Fibroblast of villous mesenchyme (primary cell): ENCODE results near the gene NEK4. TPM values are rescaled to one million over a fixed set of nuclear protein-coding genes. Genes with fewer than 3 reads are reported as not detected.
A peak's percentile ranks its signal among the peaks of the same experiment; 100 is the strongest.
"Not testable (repeated sequence)": the region's sequence is repeated elsewhere in the genome, so short reads cannot be mapped to it uniquely, and the experiment has no call there.

ENCODE experiments used
- DNase-seq: peaks from one replicate; pipeline ENCODE4 v3.0.0-alpha.2; 2010; ENCODE audit warnings: low read depth
- H3K4me3 ChIP-seq: 2 replicates; pipeline ENCODE4 v1.5.1; 2011; ENCODE audit warnings: low read depth, mild to moderate bottlenecking, low read length
- total RNA-seq: library from RNA; depleted of rRNA; stranded (reverse); fragments of >200 nt; gene quantifications from 2 replicates; pipeline ENCODE4 v1.2.3, GENCODE V29; 2012
- TF ChIP-seq, protein P1 (sequence below): IDR thresholded peaks from 2 replicates; pipeline ENCODE4 v1.5.1; 2012; ENCODE audit warnings: low read depth, mild to moderate bottlenecking, low read length; ENCODE audit not compliant: insufficient read depth

Gene NEK4
- total RNA-seq, 1 donor, result 28.1 TPM

DNA sequence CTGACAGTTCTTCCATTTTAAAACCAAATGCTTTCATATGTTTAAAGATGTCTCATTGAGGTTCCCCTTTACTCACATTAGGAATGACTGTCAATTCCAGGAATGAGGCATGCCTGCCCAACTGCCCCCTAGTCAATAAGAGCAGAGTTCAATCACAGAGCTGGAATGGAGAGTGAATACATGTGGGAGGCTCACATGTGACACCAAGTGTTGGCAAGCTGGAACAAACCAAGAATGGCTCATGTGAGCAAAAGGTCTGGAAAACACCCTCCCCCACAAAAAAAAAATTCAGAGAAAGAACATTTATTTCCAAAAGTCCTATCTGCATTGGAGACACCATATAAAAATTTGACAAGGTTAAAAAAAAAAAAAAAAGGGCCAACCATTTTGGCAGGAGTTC, 88.7 kb downstream of the NEK4 start:
- H3K4me3 ChIP-seq, result no peak overlapping the region
- TF ChIP-seq, protein P1, sequence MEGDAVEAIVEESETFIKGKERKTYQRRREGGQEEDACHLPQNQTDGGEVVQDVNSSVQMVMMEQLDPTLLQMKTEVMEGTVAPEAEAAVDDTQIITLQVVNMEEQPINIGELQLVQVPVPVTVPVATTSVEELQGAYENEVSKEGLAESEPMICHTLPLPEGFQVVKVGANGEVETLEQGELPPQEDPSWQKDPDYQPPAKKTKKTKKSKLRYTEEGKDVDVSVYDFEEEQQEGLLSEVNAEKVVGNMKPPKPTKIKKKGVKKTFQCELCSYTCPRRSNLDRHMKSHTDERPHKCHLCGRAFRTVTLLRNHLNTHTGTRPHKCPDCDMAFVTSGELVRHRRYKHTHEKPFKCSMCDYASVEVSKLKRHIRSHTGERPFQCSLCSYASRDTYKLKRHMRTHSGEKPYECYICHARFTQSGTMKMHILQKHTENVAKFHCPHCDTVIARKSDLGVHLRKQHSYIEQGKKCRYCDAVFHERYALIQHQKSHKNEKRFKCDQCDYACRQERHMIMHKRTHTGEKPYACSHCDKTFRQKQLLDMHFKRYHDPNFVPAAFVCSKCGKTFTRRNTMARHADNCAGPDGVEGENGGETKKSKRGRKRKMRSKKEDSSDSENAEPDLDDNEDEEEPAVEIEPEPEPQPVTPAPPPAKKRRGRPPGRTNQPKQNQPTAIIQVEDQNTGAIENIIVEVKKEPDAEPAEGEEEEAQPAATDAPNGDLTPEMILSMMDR, result no peak
- peak; percentile 72 for DNase-seq

DNA sequence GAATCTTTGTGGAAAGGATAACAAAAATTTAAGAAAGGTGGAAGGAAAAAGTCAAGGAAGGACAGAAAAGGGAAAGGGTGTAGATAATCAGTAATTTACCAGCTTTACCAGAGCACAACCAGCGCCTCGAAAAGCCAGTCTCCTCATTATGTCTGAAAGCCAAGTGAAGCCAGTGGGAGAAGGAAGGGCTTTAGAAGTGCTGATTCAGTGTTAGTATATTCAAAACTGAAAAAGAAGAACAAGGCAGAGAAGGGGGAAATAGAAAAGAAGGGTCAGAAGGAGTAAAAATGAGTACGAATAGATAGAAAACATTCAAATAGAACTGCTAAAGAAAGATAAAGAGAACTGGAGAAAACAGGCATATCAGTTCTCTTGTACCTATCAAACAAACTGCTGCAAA, 89.1 kb downstream of the NEK4 start:
- no peak overlapping the region for H3K4me3 ChIP-seq
- TF ChIP-seq, protein P1, result no peak
- no peak for DNase-seq

DNA sequence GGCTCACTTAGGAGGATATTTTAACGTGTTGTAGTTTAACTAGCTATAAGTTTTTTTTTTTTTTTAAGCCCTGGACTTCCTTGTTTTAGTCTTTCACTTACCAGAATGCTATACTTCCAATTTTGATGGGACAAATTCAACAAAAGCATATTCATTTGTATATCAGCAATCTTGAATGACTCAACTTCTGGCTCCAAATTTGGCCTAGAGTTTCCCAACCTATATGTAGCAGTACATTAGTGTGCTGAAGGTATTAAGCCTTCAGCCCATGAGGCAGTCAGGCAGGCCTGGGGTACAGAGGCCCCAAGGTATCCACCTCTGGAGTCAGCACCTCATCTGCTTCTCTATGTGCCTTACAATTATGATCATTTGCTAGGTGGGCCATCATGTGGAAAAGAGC, 90.9 kb downstream of the NEK4 start:
- no peak overlapping the region for H3K4me3 ChIP-seq
- TF ChIP-seq, protein P1, result no peak
- no peak for DNase-seq

DNA sequence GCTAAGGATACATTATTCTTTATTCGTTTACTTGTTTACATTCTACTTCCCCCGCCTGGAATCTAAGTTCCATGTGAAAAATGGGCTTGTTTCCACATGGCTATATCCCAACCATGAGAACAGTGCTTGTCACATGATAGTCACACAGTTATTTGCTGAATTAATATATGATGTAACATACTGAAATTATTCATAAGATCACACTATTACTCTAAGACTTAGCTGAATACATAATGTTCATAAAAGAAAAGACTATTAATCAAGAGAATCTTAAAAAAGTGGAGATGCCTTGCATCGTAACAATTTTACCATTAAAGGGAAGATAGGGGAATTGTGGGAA, 91.6 kb downstream of the NEK4 start:
- H3K4me3 ChIP-seq, result no peak overlapping the region
- TF ChIP-seq, protein P1, result no peak
- DNase-seq, result peak; percentile 75

DNA sequence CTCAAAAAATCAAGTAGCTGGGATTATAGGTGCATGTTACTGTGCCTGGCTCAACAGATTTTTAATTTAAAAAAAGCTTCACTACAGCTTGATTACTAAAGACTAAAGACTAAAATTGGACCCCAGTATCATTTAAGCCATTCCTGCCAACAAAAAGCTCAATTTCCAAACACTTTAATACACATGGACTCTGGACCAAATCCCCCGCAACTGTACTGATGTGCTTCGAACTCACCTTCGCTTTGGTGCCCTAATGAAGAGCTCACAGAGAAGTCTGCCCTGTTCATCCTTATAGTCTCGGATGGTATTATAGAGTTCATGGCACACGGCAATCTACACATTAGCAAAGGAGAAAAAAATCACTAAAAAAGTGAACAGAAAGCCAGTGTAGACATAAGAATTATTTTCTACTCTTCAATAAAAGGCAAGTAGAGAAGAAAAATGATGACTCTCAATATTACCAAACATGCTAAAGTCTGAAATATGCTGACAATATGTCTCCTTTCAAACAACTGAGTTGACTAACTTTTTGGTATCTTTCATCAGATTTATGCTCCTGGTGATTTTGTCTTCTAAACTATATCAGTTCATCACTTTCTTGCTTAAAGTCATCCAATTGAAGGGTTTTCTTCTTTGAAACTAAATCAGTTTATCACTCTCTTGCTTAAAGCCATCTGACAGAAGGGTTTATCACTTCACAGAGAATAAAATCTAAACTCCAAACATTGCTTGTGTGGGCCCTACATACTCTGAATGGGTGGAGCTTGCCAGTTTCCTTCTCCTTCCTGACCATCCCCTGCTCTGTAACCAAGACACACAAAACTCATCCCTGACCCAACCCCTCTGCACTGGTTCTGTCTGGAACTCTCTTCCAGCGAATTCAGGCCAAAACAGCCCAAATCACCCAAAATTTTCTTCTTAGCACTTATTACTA, 92.2 kb downstream of the NEK4 start:
- no peak overlapping the region for H3K4me3 ChIP-seq
- DNase-seq, result no peak
- TF ChIP-seq, protein P1, result no peak

DNA sequence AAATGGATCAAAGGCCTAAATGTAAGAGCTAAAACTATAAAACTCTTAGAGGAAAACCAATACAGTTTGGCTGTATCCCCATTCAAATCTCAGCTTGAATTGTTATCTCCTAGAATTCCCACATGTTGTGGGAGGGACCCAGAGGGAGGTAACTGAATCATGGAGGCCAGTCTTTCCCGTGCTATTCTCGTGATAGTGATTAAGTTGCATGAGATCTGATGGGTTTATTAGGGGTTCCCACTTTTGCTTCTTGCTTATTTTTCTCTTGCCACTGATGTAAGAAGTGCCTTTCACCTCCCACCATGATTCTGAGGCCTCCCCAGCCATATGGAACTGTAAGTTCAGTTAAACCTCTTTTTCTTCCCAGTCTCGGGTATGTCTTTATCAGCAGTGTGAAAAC, 94.5 kb downstream of the NEK4 start:
- not testable (repeated sequence) for DNase-seq, H3K4me3 ChIP-seq

DNA sequence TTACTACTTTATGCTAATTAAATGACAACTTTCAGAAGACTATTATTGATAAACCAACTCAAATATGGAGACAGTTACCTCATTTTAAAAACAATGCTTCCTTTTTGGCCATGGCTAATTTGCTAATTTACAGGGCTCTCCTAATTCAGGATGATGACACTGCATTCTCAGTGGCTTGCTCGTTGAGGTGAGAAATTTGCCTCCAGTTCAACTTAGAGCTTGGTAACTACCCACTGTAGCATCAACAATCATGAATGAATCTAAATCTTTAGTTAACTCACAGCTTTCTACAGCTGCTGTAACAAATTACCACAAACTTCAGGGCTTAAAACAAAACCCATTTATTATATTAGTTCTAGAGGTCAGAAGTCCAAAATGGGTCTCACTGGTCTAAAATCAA, 99.1 kb downstream of the NEK4 start:
- DNase-seq, result no peak
- TF ChIP-seq, protein P1, result no peak
- H3K4me3 ChIP-seq, result no peak overlapping the region
